ENCODE measurements around the gene AMDHD1. TPM values are rescaled to one million over a fixed set of nuclear protein-coding genes. Genes with fewer than 3 reads are reported as not detected.

Gene AMDHD1
- total and polyA plus RNA-seq, 3 donors from 2014 or later: 0.67 to 4.0 (median 2.0) TPM

DNA sequence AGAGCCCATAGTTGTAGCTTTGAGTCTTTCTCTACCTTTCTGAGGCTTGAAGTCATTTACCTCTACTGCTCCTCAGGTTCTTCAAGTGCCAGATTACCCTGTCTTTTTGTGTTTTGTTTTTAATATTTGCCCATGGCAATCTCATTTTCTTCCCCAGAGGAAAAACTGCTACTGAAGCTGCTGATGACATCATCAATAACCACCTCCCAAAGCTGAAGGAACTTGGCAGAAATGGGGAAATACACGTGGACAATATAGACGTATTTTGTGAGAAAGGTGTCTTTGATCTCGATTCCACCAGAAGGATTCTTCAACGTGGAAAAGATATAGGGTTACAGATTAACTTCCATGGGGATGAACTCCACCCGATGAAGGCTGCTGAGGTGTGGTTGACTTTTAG lies 17.1 kb downstream of the AMDHD1 start:
- no peak overlapping the region for H3K27ac ChIP-seq

DNA sequence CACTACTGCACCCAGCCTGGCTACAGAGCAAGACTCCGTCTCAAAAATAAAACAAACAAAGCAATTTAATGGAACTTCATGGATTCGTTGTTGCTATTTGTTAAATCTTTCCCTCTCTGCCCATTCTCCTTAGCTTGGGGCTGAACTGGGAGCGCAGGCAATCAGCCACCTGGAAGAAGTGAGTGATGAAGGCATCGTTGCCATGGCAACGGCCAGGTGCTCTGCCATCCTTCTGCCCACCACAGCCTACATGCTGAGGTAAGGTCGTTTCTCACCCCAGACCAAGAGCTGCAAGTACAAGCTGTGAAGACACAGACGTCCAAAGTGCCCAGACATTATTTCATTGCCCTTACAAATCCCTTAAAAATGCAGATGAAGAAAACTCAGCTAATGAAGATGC lies 19.1 kb downstream of the AMDHD1 start:
- H3K27me3 ChIP-seq: no peaks in the 10 kb centered on the region
- TF ChIP-seq, protein P1, sequence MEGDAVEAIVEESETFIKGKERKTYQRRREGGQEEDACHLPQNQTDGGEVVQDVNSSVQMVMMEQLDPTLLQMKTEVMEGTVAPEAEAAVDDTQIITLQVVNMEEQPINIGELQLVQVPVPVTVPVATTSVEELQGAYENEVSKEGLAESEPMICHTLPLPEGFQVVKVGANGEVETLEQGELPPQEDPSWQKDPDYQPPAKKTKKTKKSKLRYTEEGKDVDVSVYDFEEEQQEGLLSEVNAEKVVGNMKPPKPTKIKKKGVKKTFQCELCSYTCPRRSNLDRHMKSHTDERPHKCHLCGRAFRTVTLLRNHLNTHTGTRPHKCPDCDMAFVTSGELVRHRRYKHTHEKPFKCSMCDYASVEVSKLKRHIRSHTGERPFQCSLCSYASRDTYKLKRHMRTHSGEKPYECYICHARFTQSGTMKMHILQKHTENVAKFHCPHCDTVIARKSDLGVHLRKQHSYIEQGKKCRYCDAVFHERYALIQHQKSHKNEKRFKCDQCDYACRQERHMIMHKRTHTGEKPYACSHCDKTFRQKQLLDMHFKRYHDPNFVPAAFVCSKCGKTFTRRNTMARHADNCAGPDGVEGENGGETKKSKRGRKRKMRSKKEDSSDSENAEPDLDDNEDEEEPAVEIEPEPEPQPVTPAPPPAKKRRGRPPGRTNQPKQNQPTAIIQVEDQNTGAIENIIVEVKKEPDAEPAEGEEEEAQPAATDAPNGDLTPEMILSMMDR (IDR thresholded peaks at IDR 0.05): no peak
- no peak for TF ChIP-seq POLR2A (IDR thresholded peaks at IDR 0.05)
- intact Hi-C loops (cut with DNase I; ENCODE audit: low total_unique reads): no loop called here
- DNase-seq: no peak
- WGBS, 2 donors: 74% methylated on average over 7 of the region's 7 CpGs
- H3K9me3 ChIP-seq: no peaks in the 10 kb centered on the region
- no peak overlapping the region for H3K27ac ChIP-seq
- H3K4me1 ChIP-seq: no peaks in the 10 kb centered on the region
- no peaks in the 10 kb centered on the region for H3K36me3 ChIP-seq (ENCODE audit: low read depth, missing control alignments)
- no peak overlapping the region for H3K4me3 ChIP-seq

More for the DNA sequence above, 17.1 kb downstream of the AMDHD1 start:
- TF ChIP-seq, protein P1 (IDR thresholded peaks at IDR 0.05): no peak
- TF ChIP-seq POLR2A (IDR thresholded peaks at IDR 0.05): no peak
- no peaks in the 10 kb centered on the region for H3K9me3 ChIP-seq
- intact Hi-C loops (cut with DNase I; ENCODE audit: low total_unique reads): no loop called here
- H3K27me3 ChIP-seq: no peaks in the 10 kb centered on the region
- 71 to 77% methylated on average over 5 of the region's 5 CpGs for WGBS, 2 donors
- no peaks in the 10 kb centered on the region for H3K4me1 ChIP-seq
- DNase-seq: no peak
- H3K36me3 ChIP-seq (ENCODE audit: low read depth, missing control alignments): no peaks in the 10 kb centered on the region
- no peak overlapping the region for H3K4me3 ChIP-seq

DNA sequence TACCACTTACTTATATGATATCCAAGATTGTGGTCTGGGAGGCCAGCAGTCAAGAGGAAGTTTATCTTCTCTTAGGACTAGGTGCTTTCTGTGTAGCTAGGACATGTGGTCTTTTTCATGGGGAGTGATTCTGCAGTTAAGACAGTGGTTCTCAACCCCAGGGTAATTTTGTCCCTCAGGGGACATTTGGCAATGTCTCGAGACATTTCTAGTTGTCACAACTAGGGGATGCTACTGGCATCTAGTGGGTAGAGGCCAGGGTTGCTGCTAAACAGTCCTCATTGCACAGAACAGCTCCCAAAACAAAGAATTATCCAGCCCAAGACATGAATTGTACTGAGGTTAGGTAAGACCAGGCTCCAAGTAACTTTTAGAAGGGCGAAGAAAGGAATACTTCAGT lies 20.0 kb downstream of the AMDHD1 start:
- intact Hi-C loops (cut with DNase I; ENCODE audit: low total_unique reads): no loop called here
- 69 to 88% methylated on average over 2 of the region's 2 CpGs for WGBS, 2 donors
- no peak overlapping the region for H3K4me3 ChIP-seq
- TF ChIP-seq, protein P1 (IDR thresholded peaks at IDR 0.05): no peak
- no peak for TF ChIP-seq POLR2A (IDR thresholded peaks at IDR 0.05)
- DNase-seq: no peak
- no peaks in the 10 kb centered on the region for H3K36me3 ChIP-seq (ENCODE audit: low read depth, missing control alignments)
- H3K27ac ChIP-seq: no peak overlapping the region
- H3K9me3 ChIP-seq: no peaks in the 10 kb centered on the region
- no peaks in the 10 kb centered on the region for H3K4me1 ChIP-seq
- no peaks in the 10 kb centered on the region for H3K27me3 ChIP-seq

DNA sequence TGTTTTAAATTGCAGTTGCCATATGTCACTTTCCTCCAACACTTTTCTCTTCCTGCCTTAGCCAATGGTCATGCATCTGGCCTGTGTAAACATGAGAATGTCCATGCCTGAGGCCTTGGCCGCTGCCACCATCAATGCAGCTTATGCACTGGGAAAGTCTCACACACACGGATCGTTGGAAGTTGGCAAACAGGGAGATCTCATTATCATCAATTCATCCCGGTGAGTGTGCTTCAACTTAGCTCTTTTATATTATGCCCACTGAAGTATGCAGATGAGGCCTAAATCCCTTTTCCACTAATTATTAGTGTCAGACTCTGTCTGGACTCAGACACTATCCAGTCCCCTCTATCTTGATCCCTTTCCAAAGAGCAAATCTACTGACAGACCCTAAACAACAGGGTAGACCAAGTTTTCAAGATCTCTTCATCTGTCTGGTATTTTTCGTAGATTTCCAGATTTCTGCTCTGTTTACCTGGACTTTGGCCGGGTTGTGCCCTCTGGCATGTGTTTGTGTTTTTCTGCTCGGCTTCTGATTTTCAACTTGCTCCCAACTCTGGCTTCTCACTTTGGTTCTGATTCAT lies 23.2 kb downstream of the AMDHD1 start:
- 79 to 82% methylated on average over 7 of the region's 7 CpGs for WGBS, 2 donors

More for the DNA sequence above, 23.2 kb downstream of the AMDHD1 start:
- Histone ChIP-seq H3K36me3 (ENCODE audit: low read depth, missing control alignments) (no peaks in the 10 kb centered on the region), H3K4me1 (no peaks in the 10 kb centered on the region), H3K27ac (no peak overlapping the region), H3K9me3 (no peaks in the 10 kb centered on the region), H3K27me3 (no peaks in the 10 kb centered on the region), H3K4me3 (no peak overlapping the region)
- intact Hi-C loops (cut with DNase I; ENCODE audit: low total_unique reads): no loop called here
- TF ChIP-seq POLR2A (IDR thresholded peaks at IDR 0.05): no peak
- TF ChIP-seq, protein P1 (IDR thresholded peaks at IDR 0.05): no peak
- no peak for DNase-seq

All from testis (tissue), 3 donors.